Nasal cavity respiratory epithelium epithelial cell of viscerocranial mucosa (primary cell): ENCODE measurements around the gene IRF5. TPM values are rescaled to one million over a fixed set of nuclear protein-coding genes. Genes with fewer than 3 reads are reported as not detected.

ENCODE experiments used
- total RNA-seq: library from RNA; depleted of rRNA; stranded (reverse); fragments of >200 nt; gene quantifications from 2 replicates; pipeline ENCODE4 v1.2.3, GENCODE V29; 2014

Gene IRF5, protein sequence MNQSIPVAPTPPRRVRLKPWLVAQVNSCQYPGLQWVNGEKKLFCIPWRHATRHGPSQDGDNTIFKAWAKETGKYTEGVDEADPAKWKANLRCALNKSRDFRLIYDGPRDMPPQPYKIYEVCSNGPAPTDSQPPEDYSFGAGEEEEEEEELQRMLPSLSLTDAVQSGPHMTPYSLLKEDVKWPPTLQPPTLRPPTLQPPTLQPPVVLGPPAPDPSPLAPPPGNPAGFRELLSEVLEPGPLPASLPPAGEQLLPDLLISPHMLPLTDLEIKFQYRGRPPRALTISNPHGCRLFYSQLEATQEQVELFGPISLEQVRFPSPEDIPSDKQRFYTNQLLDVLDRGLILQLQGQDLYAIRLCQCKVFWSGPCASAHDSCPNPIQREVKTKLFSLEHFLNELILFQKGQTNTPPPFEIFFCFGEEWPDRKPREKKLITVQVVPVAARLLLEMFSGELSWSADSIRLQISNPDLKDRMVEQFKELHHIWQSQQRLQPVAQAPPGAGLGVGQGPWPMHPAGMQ
- 2.1 and 12.4 TPM in 2 replicates for total RNA-seq

GRCh38 chr7:128937647-128938543, at the start of gene IRF5:
Gene IRF5 (plus strand): TSS chr7:128937927. CDS start chr7:128942082, 4,155 bp downstream.

GRCh38 chr7:128910569-128910945, 27.2 kb upstream of the IRF5 start, which contains the start of gene KCP:
Gene KCP (minus strand): TSS chr7:128910709. CDS start chr7:128910676, 33 bp downstream.

Other genes starting within 250 kb of the IRF5 start
- gene CALU, start 198.6 kb upstream of the IRF5 start, total RNA-seq: 325 and 358 TPM in 2 replicates
- gene OPN1SW, start 162.1 kb upstream of the IRF5 start, total RNA-seq: not detected in 2 replicates
- gene CCDC136, start 146.0 kb upstream of the IRF5 start, total RNA-seq: under 0.01 and 0.28 TPM in 2 replicates
- gene FLNC, start 107.5 kb upstream of the IRF5 start, total RNA-seq: 0.93 and 1.0 TPM in 2 replicates
- 130 and 144 TPM in 2 replicates for gene ATP6V1F, start 75.1 kb upstream of the IRF5 start, total RNA-seq
- under 0.01 and 2.2 TPM in 2 replicates for gene KCP, start 27.2 kb upstream of the IRF5 start, total RNA-seq
- gene TNPO3, start 117.2 kb downstream of the IRF5 start, total RNA-seq: 74.5 and 92.5 TPM in 2 replicates
- 2.4 and 5.8 TPM in 2 replicates for gene TSPAN33, start 206.8 kb downstream of the IRF5 start, total RNA-seq